ENCODE measurements around the gene SFTA2. TPM values are rescaled to one million over a fixed set of nuclear protein-coding genes. Genes with fewer than 3 reads are reported as not detected.

The SFTA2 gene
- total RNA-seq, 3 donors from 2014 or later (not counting 1 experiment from before 2014, with no cell fraction given), result not detected

GRCh38 chr6:30955367-30956042 lies 23.5 kb upstream of the SFTA2 start:
- H3K36me3 Mint-ChIP-seq, result no peaks in the 10 kb centered on the region
- peak overlapping the region; percentile 87 for H3K4me3 Mint-ChIP-seq
- ATAC-seq, result peak; percentile 71 to 87 (median 74)
- DNase-seq, result peak; percentile 43 to 79
- H3K27ac Mint-ChIP-seq, result peak overlapping the region in 1 of 2 donors; percentile 19
- Histone ChIP-seq H3K36me3 (ENCODE audit: control insufficient read depth, insufficient read depth, low read length) (no peaks in the 10 kb centered on the region), H3K4me3 (ENCODE audit: low read length) (peak overlapping the region; percentile 29), H3K27ac (ENCODE audit: low read length) (no peak overlapping the region), H3K4me1 (ENCODE audit: control insufficient read depth, insufficient read depth, low read length) (peaks cover 15% of the 10 kb centered on the region), H3K27me3 (ENCODE audit: control insufficient read depth, insufficient read depth, low read length) (peaks cover 4% of the 10 kb centered on the region), H3K9me3 (ENCODE audit: control insufficient read depth, insufficient read depth, low read length) (no peaks in the 10 kb centered on the region)
- H3K27me3 Mint-ChIP-seq (ENCODE audit: low read depth in 2 of 2), result peaks cover 60 to 71% of the 10 kb centered on the region in 2 donors
- under 1% methylated on average over 46 of the region's 46 CpGs for WGBS (ENCODE audit: insufficient coverage)
- intact Hi-C loops (cut with micrococcal nuclease), result no loop called here
- H3K9me3 Mint-ChIP-seq, result peaks cover 0 to 2% of the 10 kb centered on the region in 2 donors
- TF ChIP-seq CTCF (IDR thresholded peaks at IDR 0.05), result no peak
- peaks cover 0 to 15% of the 10 kb centered on the region in 2 donors for H3K4me1 Mint-ChIP-seq

GRCh38 chr6:30954631-30955366 lies 22.8 kb upstream of the SFTA2 start:
- ATAC-seq (peak in 1 of 3 donors; percentile 20), DNase-seq (no peak)
- Histone ChIP-seq H3K27ac (ENCODE audit: low read length) (no peak overlapping the region), H3K27me3 (ENCODE audit: control insufficient read depth, insufficient read depth, low read length) (peaks cover 4% of the 10 kb centered on the region), H3K4me1 (ENCODE audit: control insufficient read depth, insufficient read depth, low read length) (peaks cover 15% of the 10 kb centered on the region), H3K9me3 (ENCODE audit: control insufficient read depth, insufficient read depth, low read length) (no peaks in the 10 kb centered on the region), H3K4me3 (ENCODE audit: low read length) (peak overlapping the region; percentile 29), H3K36me3 (ENCODE audit: control insufficient read depth, insufficient read depth, low read length) (no peaks in the 10 kb centered on the region)
- H3K27me3 Mint-ChIP-seq (ENCODE audit: low read depth in 2 of 2), result peaks cover 66 to 75% of the 10 kb centered on the region in 2 donors
- intact Hi-C loops (cut with micrococcal nuclease), result no loop called here
- H3K9me3 Mint-ChIP-seq, result peaks cover 0 to 2% of the 10 kb centered on the region in 2 donors
- WGBS (ENCODE audit: insufficient coverage), result 74% methylated on average over 8 of the region's 9 CpGs
- H3K36me3 Mint-ChIP-seq, result no peaks in the 10 kb centered on the region
- H3K27ac Mint-ChIP-seq, result peak overlapping the region in 1 of 2 donors; percentile 19
- H3K4me1 Mint-ChIP-seq, result peaks cover 0 to 15% of the 10 kb centered on the region in 2 donors
- H3K4me3 Mint-ChIP-seq, result peak overlapping the region; percentile 87
- no peak for TF ChIP-seq CTCF (IDR thresholded peaks at IDR 0.05)

- H3K27ac Mint-ChIP-seq, result no peak overlapping the region
- H3K9me3 Mint-ChIP-seq, result peaks cover 0 to 5% of the 10 kb centered on the region in 2 donors
- no peaks in the 10 kb centered on the region for H3K36me3 ChIP-seq (ENCODE audit: control insufficient read depth, insufficient read depth, low read length)
- no peak for ATAC-seq
- intact Hi-C loops (cut with micrococcal nuclease), result no loop called here
- no peaks in the 10 kb centered on the region for H3K9me3 ChIP-seq (ENCODE audit: control insufficient read depth, insufficient read depth, low read length)
- H3K27me3 ChIP-seq (ENCODE audit: control insufficient read depth, insufficient read depth, low read length), result peaks cover 4% of the 10 kb centered on the region
- no peak for TF ChIP-seq CTCF (IDR thresholded peaks at IDR 0.05)
- H3K36me3 Mint-ChIP-seq, result no peaks in the 10 kb centered on the region
- no peak overlapping the region for H3K4me3 ChIP-seq (ENCODE audit: low read length)
- H3K27me3 Mint-ChIP-seq (ENCODE audit: low read depth in 2 of 2), result peaks cover 69 to 77% of the 10 kb centered on the region in 2 donors
- no peak overlapping the region for H3K27ac ChIP-seq (ENCODE audit: low read length)
- no peak for DNase-seq
- 62% methylated on average over 5 of the region's 5 CpGs for WGBS (ENCODE audit: insufficient coverage)
- peaks cover 0 to 11% of the 10 kb centered on the region in 2 donors for H3K4me1 Mint-ChIP-seq
- peaks cover 15% of the 10 kb centered on the region for H3K4me1 ChIP-seq (ENCODE audit: control insufficient read depth, insufficient read depth, low read length)
- H3K4me3 Mint-ChIP-seq, result no peak overlapping the region
Measured at GRCh38 chr6:30951907-30952469, 20.0 kb upstream of the SFTA2 start.
